ENCODE results near the gene TPT1.
A peak's percentile ranks its signal among the peaks of the same experiment; 100 is the strongest.
"Not testable (repeated sequence)": the region's sequence is repeated elsewhere in the genome, so short reads cannot be mapped to it uniquely, and the experiment has no call there.

Gene TPT1

GRCh38 chr13:45341034-45341798 lies at the start of gene TPT1:
Gene TPT1, minus strand, starts transcription at chr13:45341183. Its CDS starts 114 bp downstream, at chr13:45341069.
- DNase-seq = peak; percentile 42

- DNase-seq = not testable (repeated sequence)
Observed at GRCh38 chr13:45390348-45390747, 49.4 kb upstream of the TPT1 start.

GRCh38 chr13:45388664-45389063 lies 47.7 kb upstream of the TPT1 start:
- DNase-seq = no peak

DNA sequence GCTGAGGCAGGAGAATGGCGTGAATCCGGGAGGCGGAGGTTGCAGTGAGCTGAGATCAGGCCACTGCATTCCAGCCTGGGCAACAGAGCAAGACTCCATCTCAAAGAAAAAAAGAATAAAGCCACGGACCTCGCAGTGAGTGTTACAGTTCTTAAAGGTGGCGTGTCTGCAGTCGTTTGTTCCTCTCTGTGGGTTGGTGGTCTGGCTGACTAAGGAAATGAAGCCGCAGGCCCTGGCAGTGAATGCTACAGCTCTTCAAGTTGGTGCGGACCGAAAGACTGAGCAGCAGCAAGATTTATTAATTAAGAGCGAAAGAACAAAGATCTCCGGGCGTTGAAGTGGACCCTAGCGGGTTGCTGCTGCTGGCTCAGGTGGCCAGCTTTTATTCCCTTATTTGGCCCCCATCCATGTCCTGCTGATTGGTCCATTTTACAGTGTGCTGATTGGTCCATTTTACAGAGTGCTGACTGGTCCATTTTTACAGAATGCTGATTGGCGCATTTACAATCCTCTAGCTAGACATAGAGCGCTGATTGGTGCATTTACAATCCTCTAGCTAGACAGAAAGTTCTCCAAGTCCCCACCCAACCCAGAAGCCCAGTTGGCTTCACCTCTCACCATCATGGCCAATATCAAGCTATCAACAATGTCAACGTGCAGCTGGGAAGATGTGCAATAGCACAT lies 46.1 kb upstream of the TPT1 start:
- DNase-seq = not testable (repeated sequence)

- no peak for DNase-seq
Observed at GRCh38 chr13:45385907-45386553, 45.0 kb upstream of the TPT1 start.

DNA sequence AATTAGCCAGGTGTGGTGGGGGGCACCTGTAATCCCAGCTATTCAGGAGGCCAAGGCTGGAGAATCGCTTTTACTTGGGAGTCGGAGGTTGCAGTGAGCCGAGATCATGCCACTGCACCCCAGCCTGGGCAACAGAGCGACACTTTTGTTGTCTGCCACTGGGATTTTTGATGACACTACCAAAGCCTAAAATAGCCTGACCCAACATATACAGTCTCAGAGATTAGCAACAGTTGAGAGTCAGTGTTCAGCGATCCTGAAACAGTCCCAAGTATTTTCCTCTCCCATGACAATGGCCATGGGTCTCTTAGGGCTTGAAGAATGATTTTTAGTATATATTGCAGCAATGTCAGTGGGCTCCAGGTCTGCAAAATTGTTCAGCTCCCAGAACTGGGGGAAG lies 44.3 kb upstream of the TPT1 start:
- no peak for DNase-seq

DNA sequence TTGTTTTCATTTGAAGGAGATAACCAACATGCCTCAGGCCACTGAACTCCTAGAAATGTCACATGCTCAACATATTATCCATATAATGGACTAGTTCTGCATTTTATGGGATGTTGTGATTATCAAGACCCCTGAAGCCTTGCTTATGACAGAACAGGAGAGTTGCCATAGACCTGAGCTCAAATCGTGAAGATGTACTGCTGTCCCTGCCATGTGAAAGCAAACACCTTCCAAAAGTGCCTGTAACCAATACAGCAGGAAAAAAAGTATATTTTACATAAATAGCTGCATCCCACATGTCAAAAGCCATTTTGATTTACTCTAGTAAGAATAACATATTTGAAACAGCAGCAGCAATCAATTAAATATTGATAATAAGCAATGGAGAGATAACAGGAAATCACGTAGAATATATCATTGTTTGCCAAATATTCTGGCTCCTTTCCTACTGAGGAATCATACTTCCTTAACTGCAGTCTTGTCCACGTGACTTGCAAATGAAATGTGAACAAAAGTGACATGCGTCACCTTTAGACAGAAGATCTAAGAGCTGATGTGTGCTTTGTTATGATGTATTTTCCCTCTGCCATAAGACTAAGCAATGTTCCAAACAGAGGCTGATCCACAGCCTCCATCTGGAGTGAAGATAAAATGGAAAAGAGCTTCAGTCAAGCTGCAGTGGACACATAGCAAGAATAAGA lies 43.6 kb upstream of the TPT1 start:
- DNase-seq = no peak

DNA sequence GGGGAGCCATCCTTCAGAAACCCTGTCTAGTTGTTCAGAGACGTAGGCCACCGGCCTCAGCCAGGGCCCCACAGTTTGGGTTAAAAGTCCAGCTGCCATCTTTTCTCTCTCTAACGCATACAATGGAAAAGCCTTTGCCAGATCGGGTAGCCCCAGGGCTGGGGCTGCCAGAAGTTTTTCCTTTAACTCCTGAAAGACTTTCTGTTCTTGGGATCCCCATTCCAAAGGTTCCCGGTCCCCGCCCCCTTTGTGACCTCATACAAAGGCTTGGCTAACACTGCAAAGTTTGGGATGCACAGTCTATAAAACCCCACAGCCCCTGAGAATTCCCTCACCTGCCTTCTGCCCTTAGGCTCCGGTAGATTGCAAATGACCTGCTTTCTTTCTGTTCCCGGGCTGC lies 41.8 kb upstream of the TPT1 start:
- DNase-seq = not testable (repeated sequence)

- DNase-seq = no peak
Observed at GRCh38 chr13:45381196-45381595, 40.2 kb upstream of the TPT1 start.

GRCh38 chr13:45380708-45381107 lies 39.7 kb upstream of the TPT1 start:
- not testable (repeated sequence) for DNase-seq

DNA sequence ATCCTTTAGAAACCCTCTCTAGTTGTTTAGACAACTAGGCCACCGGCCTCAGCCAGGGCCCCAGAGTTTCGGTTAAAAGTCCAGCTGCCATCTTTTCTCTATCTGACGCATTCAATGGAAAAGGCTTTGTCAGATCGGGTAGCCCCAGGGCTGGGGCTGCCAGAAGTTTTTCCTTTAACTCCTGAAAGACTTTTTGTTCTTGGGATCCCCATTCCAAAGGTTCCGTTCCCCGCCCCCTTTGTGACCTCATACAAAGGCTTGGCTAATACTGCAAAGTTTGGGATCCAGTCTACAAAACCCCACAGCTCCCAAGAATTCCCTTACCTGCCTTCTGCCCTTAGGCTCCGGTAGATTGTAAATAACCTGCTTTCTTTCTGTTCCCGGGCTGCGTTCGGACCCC lies 38.5 kb upstream of the TPT1 start:
- not testable (repeated sequence) for DNase-seq

GRCh38 chr13:45378786-45379185 lies 37.8 kb upstream of the TPT1 start:
- not testable (repeated sequence) for DNase-seq

DNA sequence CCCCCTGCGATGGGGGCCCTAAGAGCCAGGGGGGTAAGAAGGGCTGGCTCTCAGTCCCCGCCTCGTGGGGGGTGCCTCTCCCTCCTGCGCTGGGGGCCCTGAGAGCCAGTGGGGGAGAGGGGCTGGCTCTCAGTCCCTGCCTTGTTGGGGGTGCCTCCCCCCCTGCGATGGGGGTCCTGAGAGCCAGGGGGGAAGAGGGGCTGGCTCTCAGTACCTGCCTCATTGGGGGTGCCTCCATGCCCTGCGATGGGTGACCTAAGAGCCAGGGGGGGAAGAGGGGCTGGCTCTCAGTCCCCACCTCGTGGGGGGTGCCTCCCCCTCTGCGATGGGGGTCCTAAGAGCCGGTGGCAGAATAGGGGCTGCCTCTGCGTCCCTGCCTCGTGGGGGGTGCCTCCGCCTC lies 36.3 kb upstream of the TPT1 start:
- DNase-seq = not testable (repeated sequence)

GRCh38 chr13:45376651-45377050 lies 35.7 kb upstream of the TPT1 start:
- not testable (repeated sequence) for DNase-seq

DNA sequence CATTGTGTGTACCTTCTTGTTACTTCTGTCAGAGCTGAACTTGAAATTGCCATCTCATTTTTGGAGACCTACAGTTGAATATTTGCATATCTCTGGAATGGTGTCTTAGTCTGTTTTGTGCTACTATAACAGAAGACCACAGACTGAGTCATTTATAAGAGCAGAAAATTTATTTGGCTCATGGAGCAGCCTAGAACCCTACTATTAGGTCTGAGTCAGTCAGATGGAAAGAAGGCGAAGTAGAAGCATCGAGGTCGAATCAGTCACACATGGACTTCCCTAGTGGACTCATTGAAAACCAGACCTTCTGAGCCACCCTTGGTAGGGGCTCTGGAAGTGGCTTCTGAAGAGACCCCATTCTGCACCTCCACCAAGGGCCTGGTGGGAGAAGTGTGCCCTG lies 33.9 kb upstream of the TPT1 start:
- no peak for DNase-seq

DNA sequence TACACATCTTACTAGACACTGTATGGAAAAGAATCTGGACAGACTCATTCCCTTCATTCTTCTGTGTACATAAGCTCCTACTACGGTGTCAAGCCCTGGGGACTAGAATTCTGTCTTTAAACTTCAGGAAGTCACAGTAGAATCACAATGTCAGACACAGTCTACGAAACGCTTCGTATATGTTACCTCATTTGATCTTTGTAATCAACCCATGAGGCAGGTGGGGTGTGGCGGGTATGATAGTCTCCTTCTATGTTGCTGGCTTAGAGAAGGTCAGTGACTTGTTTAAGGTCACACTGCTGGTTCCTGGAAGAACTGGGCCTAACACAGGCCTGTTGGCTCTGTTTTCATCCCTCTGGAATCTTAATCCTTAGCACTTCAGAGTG lies 32.2 kb upstream of the TPT1 start:
- no peak for DNase-seq

- no peak for DNase-seq
Observed at GRCh38 chr13:45372189-45373161, 31.5 kb upstream of the TPT1 start.

DNA sequence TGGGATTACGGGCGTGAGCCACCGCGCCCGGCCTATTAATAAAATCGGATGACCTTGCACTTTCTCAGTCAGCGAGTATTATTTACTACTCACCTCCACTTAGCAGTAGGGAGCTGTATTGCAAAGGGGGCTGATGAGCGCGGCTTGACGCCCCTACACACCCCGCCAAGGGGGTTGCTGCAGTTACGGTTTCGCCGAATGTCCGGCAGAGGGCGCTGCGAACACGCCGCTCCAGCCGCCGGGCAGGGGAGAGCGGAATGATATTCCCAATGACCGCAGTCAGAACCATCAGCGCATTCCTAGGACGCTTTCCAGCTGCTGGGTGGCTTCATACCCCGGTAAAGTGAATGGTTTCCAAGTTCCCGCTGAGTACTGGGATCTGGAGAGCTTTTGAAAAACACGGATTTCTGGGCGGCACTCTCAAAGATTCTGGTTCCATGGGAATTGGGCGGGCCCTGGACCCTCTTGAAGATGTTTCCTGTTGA lies 30.0 kb upstream of the TPT1 start:
- no peak for DNase-seq

DNA sequence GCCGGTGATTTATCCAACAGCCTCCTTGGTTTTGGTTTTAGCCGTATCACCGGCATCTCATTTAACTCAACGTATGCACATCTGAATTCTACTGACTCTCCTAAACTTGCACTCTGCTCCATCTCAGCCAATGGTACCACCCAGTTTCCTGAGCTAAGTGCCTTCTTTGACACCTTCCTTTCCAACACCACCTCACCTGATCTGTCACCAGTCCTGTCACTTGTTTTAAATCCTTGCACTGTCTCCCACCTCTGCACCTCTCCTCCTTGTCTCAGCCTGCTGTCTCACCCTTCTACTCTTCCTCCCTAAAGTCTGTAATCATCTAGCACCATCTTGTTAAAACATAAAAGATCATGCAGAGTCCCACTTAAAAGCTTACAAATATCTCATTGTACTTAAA lies 28.1 kb upstream of the TPT1 start:
- no peak for DNase-seq

DNA sequence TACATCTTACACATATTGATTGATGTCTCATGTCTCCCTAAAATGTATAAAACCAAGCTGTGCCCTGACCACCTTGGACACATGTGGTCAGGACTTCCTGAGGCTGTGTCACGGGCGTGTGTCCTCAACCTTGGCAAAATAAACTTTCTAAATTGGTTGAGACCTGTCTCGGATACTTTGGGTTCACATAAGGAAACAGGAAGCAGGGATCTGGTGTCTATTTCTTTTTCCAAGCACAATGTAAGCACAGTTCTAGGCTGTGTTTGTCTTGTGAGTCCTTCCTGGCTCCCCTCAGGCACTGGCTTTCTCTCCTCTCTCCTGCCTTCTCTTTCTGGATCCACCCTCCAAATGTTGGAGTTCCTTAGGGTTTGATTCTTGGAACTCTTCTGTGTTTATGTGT lies 27.6 kb upstream of the TPT1 start:
- DNase-seq = no peak

DNA sequence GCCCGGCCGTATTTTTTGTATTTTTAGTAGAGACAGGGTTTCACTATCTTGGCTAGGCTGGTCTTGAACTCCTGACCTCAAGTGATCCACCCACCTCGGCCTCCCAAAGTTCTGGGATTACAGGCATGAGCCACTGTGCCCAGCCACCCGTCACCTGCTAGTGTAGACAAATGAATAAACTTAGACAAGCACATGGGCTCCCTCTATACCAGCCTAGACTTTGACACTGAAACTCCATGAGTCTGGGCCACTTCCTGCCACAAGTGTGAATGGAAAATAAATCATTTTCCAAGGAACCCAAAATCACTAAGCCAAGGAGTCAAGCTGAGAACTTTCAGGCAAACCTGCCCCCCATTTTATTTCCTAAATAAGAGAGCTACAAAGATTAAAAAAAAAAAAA lies 27.0 kb upstream of the TPT1 start:
- DNase-seq = no peak

GRCh38 chr13:45367358-45367757 lies 26.4 kb upstream of the TPT1 start:
- DNase-seq = no peak

All from NCI-H510A treated with DMSO at 0.1 percent for 48 hours (cell line).